Smooth muscle cell (in vitro differentiated cells): ENCODE measurements around the gene MUC4. TPM values are rescaled to one million over a fixed set of nuclear protein-coding genes. Genes with fewer than 3 reads are reported as not detected.

Experiments
- DNase-seq: peaks from one replicate; lab custom pipeline; 2025; ENCODE audit not compliant: unreplicated experiment; lab: John Stamatoyannopoulos, UW
- H2AFZ ChIP-seq: fragments of 200-600 bp; sonication (generic); 2 replicates; pipeline ENCODE4 v1.6.0; 2016; ENCODE audit warnings: antibody characterized with exemption, low read depth, mild to moderate bottlenecking
- H3F3A ChIP-seq: fragments of 200-600 bp; sonication (generic); 2 replicates; pipeline ENCODE4 v1.6.0; 2017; ENCODE audit warnings: antibody characterized with exemption, low read depth
- H3K27ac ChIP-seq: fragments of 200-600 bp; sonication (generic); 2 replicates; pipeline ENCODE4 v1.5.1; 2016; ENCODE audit warnings: low read depth, mild to moderate bottlenecking
- H3K27me3 ChIP-seq: fragments of 200-600 bp; sonication (generic); 2 replicates; pipeline ENCODE4 v1.6.1; 2016; ENCODE audit warnings: low read depth, mild to moderate bottlenecking
- H3K36me3 ChIP-seq: fragments of 200-600 bp; sonication (generic); 2 replicates; pipeline ENCODE4 v1.5.1; 2016; ENCODE audit warnings: low read depth
- H3K4me1 ChIP-seq: fragments of 200-600 bp; sonication (generic); 2 replicates; pipeline ENCODE4 v1.5.1; 2016; ENCODE audit warnings: low read depth
- H3K4me2 ChIP-seq: fragments of 200-600 bp; sonication (generic); 2 replicates; pipeline ENCODE4 v1.6.0; 2016; ENCODE audit warnings: mild to moderate bottlenecking
- H3K4me3 ChIP-seq: fragments of 200-600 bp; sonication (generic); 2 replicates; pipeline ENCODE4 v1.5.1; 2016; ENCODE audit warnings: mild to moderate bottlenecking
- H3K79me2 ChIP-seq: fragments of 200-600 bp; sonication (generic); 2 replicates; pipeline ENCODE4 v1.6.0; 2016; ENCODE audit warnings: low read depth, mild to moderate bottlenecking
- H3K9ac ChIP-seq: fragments of 200-600 bp; sonication (generic); 2 replicates; pipeline ENCODE4 v1.6.0; 2016; ENCODE audit warnings: low read depth
- H3K9me3 ChIP-seq: fragments of 200-600 bp; sonication (generic); replicated peaks from 2 replicates; pipeline ENCODE4 v1.5.1; 2016; ENCODE audit warnings: low read depth
- H4K20me1 ChIP-seq: fragments of 200-600 bp; sonication (generic); 2 replicates; pipeline ENCODE4 v1.6.0; 2016; ENCODE audit warnings: low read depth
- WGBS: methylation state at CpG from one replicate; pipeline ENCODE4 v1.1.7; 2016; ENCODE audit warnings: low lambda C conversion rate; 5-methylcytosine and 5-hydroxymethylcytosine counted together
- polyA plus RNA-seq: library from polyadenylated mRNA; unstranded; fragments of >200 nt; fragmentation: Nextera tagmentation; extraction: Ambion mirVana; gene quantifications from 2 replicates; pipeline ENCODE4 v1.2.1, GENCODE V29; 2016
- total RNA-seq: library from RNA; depleted of rRNA; stranded (reverse); fragments of >200 nt; gene quantifications from 2 replicates; pipeline ENCODE4 v1.2.3, GENCODE V29; 2014
- TF ChIP-seq, protein P1 (sequence below): fragments of 200-600 bp; sonication (generic); IDR thresholded peaks from 2 replicates; pipeline ENCODE4 v1.5.1; 2017; ENCODE audit warnings: borderline replicate concordance, mild to moderate bottlenecking, antibody characterized with exemption; ENCODE audit not compliant: insufficient read depth, poor library complexity, severe bottlenecking

The MUC4 gene
- total and polyA plus RNA-seq, 2 experiments from 2014 or later, result not detected

DNA sequence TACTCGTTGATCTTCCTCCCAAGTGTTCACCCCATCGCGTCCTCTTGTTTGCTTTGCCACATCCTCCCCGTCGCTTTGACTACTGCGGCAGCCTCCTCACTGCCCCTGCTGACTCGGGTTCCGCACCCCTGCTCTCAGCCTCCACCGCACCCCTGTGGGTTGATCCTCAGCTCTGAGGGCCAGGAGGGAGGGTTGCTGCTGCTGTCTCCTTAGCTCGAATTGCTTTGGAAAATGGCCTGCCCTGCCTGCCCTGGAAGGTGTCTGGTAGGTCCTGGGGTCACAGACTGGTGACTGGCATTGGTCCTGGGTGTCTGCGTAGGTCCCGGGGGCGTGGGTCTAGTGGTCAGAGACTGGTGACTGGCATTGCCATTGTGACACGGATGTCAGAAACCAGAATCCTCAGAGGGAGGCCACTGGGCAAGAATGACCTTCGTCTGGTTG lies 9.4 kb downstream of the MUC4 start:
- WGBS, result 92% methylated on average over 15 of the region's 15 CpGs
- Histone ChIP-seq H3K9ac (no peak overlapping the region), H3K4me3 (no peak overlapping the region), H3K79me2 (no peaks in the 10 kb centered on the region), H3K36me3 (no peaks in the 10 kb centered on the region), H4K20me1 (no peaks in the 10 kb centered on the region), H2AFZ (no peak overlapping the region), H3F3A (no peaks in the 10 kb centered on the region), H3K4me2 (no peak overlapping the region), H3K9me3 (no peaks in the 10 kb centered on the region), H3K27ac (no peak overlapping the region), H3K27me3 (no peaks in the 10 kb centered on the region), H3K4me1 (no peaks in the 10 kb centered on the region)
- DNase-seq, result no peak
- TF ChIP-seq, protein P1, sequence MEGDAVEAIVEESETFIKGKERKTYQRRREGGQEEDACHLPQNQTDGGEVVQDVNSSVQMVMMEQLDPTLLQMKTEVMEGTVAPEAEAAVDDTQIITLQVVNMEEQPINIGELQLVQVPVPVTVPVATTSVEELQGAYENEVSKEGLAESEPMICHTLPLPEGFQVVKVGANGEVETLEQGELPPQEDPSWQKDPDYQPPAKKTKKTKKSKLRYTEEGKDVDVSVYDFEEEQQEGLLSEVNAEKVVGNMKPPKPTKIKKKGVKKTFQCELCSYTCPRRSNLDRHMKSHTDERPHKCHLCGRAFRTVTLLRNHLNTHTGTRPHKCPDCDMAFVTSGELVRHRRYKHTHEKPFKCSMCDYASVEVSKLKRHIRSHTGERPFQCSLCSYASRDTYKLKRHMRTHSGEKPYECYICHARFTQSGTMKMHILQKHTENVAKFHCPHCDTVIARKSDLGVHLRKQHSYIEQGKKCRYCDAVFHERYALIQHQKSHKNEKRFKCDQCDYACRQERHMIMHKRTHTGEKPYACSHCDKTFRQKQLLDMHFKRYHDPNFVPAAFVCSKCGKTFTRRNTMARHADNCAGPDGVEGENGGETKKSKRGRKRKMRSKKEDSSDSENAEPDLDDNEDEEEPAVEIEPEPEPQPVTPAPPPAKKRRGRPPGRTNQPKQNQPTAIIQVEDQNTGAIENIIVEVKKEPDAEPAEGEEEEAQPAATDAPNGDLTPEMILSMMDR, result no peak

DNA sequence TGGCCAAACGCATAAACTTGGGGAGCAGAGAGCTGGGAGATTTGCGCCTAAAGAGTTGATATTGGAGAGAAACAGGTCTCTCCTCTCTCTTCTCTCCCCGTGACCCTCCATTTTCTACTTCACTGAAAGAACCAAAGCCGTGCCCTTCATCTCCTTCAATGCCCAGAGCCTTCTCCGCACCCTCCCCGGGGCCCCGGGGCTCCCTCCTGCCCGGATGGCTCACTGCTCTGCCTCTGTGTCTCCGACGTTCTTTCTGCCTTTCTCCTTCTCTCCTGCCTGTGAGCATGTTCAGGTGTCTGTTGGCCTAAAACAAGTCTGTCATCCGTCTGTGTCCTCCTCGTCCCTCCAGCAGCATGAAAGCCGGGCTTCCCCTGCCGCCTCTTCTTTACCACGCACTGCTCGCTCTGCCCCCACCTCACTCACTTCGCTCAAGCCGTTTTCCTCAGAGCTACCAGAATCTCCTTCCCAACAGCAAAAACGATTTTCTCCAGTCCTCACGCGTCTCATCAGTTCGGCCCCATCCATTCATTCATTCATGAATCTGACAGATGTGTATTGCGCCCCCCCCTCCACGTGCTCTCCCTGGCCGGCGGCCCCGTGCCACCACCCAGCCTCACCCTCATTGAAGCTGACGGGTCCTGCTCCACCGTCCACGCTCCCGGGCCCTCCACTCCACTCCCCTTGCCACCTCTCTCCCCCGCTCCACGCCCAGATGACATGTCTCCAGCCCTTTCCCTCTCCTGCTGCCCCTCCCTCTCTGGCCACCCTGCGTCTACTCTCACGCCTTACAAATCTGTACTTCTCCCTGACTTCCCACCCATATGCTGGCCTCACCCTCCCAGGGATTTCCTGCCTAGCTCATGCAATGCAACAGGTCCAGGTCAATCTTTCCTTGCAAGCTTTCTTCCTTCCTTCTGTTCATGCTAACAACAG lies 10.2 kb downstream of the MUC4 start:
- 88% methylated on average over 33 of the region's 35 CpGs for WGBS

DNA sequence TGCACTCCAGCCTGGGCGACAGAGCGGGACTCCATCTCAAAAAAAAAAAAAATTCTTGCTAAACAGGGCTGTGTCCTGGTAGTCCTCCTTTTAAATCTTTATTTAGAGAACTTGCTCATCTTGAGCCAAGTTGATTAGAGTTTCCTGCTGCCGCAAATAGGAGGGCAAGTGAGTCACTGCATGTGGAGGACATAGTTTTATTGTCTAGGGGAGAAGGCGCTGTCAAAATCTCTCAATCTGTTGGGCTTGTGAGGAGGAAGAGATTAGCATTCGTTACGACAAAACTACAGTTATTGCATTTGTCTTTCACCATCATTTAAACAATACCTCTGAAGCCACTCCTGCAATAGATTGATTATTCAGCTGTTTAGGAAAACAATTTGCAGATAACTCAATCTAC lies 11.5 kb downstream of the MUC4 start:
- Histone ChIP-seq H2AFZ (no peak overlapping the region), H3K4me1 (peaks cover under 1% of the 10 kb centered on the region), H3F3A (no peaks in the 10 kb centered on the region), H3K36me3 (no peaks in the 10 kb centered on the region), H3K27me3 (no peaks in the 10 kb centered on the region), H3K4me3 (no peak overlapping the region), H3K9me3 (no peaks in the 10 kb centered on the region), H3K79me2 (no peaks in the 10 kb centered on the region), H3K27ac (no peak overlapping the region), H4K20me1 (no peaks in the 10 kb centered on the region), H3K4me2 (no peak overlapping the region), H3K9ac (no peak overlapping the region)
- 63% methylated on average over 6 of the region's 6 CpGs for WGBS
- DNase-seq, result no peak
- TF ChIP-seq, protein P1, result no peak

More for the DNA sequence above, 10.2 kb downstream of the MUC4 start:
- H3K4me1 ChIP-seq, result no peaks in the 10 kb centered on the region
- no peak overlapping the region for H3K4me3 ChIP-seq
- no peak overlapping the region for H3K4me2 ChIP-seq
- H3K27me3 ChIP-seq, result no peaks in the 10 kb centered on the region
- H3K9me3 ChIP-seq, result no peaks in the 10 kb centered on the region
- H3K9ac ChIP-seq, result no peak overlapping the region
- TF ChIP-seq, protein P1, result no peak
- H3K36me3 ChIP-seq, result no peaks in the 10 kb centered on the region
- no peak for DNase-seq
- no peaks in the 10 kb centered on the region for H3K79me2 ChIP-seq
- no peak overlapping the region for H2AFZ ChIP-seq
- H3K27ac ChIP-seq, result no peak overlapping the region
- H3F3A ChIP-seq, result no peaks in the 10 kb centered on the region
- no peaks in the 10 kb centered on the region for H4K20me1 ChIP-seq
